Mesenchymal stem cell (in vitro differentiated cells and primary cell): ENCODE results near the gene GET4.

Source experiments
- DNase-seq: peaks from one replicate; pipeline ENCODE4 v3.0.0-alpha.2; 2013
- H2AFZ ChIP-seq: one replicate; pipeline ENCODE4 v1.6.1; 2013; ENCODE audit warnings: low read depth, mild to moderate bottlenecking, control low read depth, inconsistent platforms, low read length, moderate library complexity
- H2AK5ac ChIP-seq: 2 replicates; pipeline ENCODE4 v1.6.1; 2013; ENCODE audit warnings: low read length, moderate library complexity, mild to moderate bottlenecking, inconsistent platforms; ENCODE audit not compliant: severe bottlenecking
- H2BK120ac ChIP-seq: one replicate; pipeline ENCODE4 v1.6.1; 2013; ENCODE audit warnings: low read depth, mild to moderate bottlenecking, inconsistent platforms, low read length, moderate library complexity
- H2BK12ac ChIP-seq, 2 experiments: one replicate each; pipeline ENCODE4 v1.6.1; 2013; ENCODE audit warnings: inconsistent platforms in 2 of 2, low read length in 2 of 2, mild to moderate bottlenecking in 2 of 2, moderate library complexity in 2 of 2, control low read depth in 1 of 2
- H2BK15ac ChIP-seq: one replicate; pipeline ENCODE4 v1.6.1; 2013; ENCODE audit warnings: mild to moderate bottlenecking, low read depth, inconsistent platforms; ENCODE audit not compliant: poor library complexity, severe bottlenecking
- H2BK5ac ChIP-seq: 2 replicates; pipeline ENCODE4 v1.6.1; 2013; ENCODE audit warnings: low read depth, mild to moderate bottlenecking, low read length, control low read depth, inconsistent platforms; ENCODE audit not compliant: poor library complexity, severe bottlenecking
- H3K14ac ChIP-seq, 2 experiments: one replicate each; pipeline ENCODE4 v1.6.1; 2013; ENCODE audit warnings: inconsistent platforms in 2 of 2, low read length in 2 of 2, control low read depth in 1 of 2, mild to moderate bottlenecking in 1 of 2, moderate library complexity in 1 of 2
- H3K18ac ChIP-seq, 2 experiments: one replicate each; pipeline ENCODE4 v1.6.1; 2013; ENCODE audit warnings: inconsistent platforms in 2 of 2, low read length in 2 of 2, control low read depth in 1 of 2, low read depth in 1 of 2, mild to moderate bottlenecking in 1 of 2
- H3K23ac ChIP-seq, 2 experiments: one replicate each; pipeline ENCODE4 v1.6.1; 2013; ENCODE audit warnings: inconsistent platforms in 2 of 2, low read length in 2 of 2, mild to moderate bottlenecking in 2 of 2, moderate library complexity in 2 of 2, control low read depth in 1 of 2
- H3K27ac ChIP-seq: 2 replicates; pipeline ENCODE4 v1.5.1; 2013; ENCODE audit warnings: mild to moderate bottlenecking, moderate library complexity, low read length, control low read depth, inconsistent platforms; ENCODE audit not compliant: poor library complexity, severe bottlenecking
- H3K27me3 ChIP-seq, 2 experiments: 2 replicates each; pipeline versions ENCODE4 v1.6.1 to v1.7.0; 2013; ENCODE audit warnings: low read length in 2 of 2, mild to moderate bottlenecking in 2 of 2, moderate library complexity in 2 of 2, control low read depth in 1 of 2, inconsistent platforms in 1 of 2; ENCODE audit not compliant: control insufficient read depth in 1 of 2, insufficient read depth in 1 of 2
- H3K36me3 ChIP-seq, 2 experiments: 2 replicates each; pipeline versions ENCODE4 v1.6.1 to v1.7.0; 2013; ENCODE audit warnings: low read length in 2 of 2, control low read depth in 1 of 2, inconsistent platforms in 1 of 2, low read depth in 1 of 2, mild to moderate bottlenecking in 1 of 2; ENCODE audit not compliant: insufficient read depth in 2 of 2, control insufficient read depth in 1 of 2
- H3K4ac ChIP-seq, 2 experiments: one replicate each; pipeline ENCODE4 v1.6.1; 2013; ENCODE audit warnings: inconsistent platforms in 2 of 2, low read length in 2 of 2, mild to moderate bottlenecking in 2 of 2, moderate library complexity in 2 of 2, control low read depth in 1 of 2, low read depth in 1 of 2
- H3K4me1 ChIP-seq: 2 replicates; pipeline ENCODE4 v1.6.1; 2013; ENCODE audit warnings: low read depth, low read length, control low read depth; ENCODE audit not compliant: control insufficient read depth, insufficient read depth
- H3K4me2 ChIP-seq: 2 replicates; pipeline ENCODE4 v1.6.1; 2013; ENCODE audit warnings: low read length, mild to moderate bottlenecking, inconsistent platforms; ENCODE audit not compliant: poor library complexity, severe bottlenecking
- H3K4me3 ChIP-seq, 2 experiments: 2 replicates each; pipeline versions ENCODE4 v1.5.1 to v1.7.0; 2013; ENCODE audit warnings: low read length in 2 of 2, mild to moderate bottlenecking in 2 of 2, control low read depth in 1 of 2, low read depth in 1 of 2; ENCODE audit not compliant: insufficient read depth in 1 of 2
- H3K79me1 ChIP-seq: replicated peaks from 2 replicates; pipeline ENCODE4 v1.6.1; 2013; ENCODE audit warnings: mild to moderate bottlenecking, control low read depth, low read length, inconsistent platforms; ENCODE audit not compliant: poor library complexity, severe bottlenecking
- H3K9ac ChIP-seq: 2 replicates; pipeline ENCODE4 v1.7.0; 2013; ENCODE audit warnings: mild to moderate bottlenecking, low read length, moderate library complexity
- H3K9me3 ChIP-seq: 2 replicates; pipeline ENCODE4 v1.7.0; 2013; ENCODE audit warnings: mild to moderate bottlenecking, low read length; ENCODE audit not compliant: control insufficient read depth
- H4K8ac ChIP-seq: one replicate; pipeline ENCODE4 v1.6.1; 2013; ENCODE audit warnings: inconsistent platforms, mild to moderate bottlenecking, low read length, moderate library complexity
- H4K91ac ChIP-seq: one replicate; pipeline ENCODE4 v1.6.1; 2013; ENCODE audit warnings: mild to moderate bottlenecking, low read length, inconsistent platforms
- WGBS: methylation state at CpG from one replicate; pipeline ENCODE4 v1.1.7; 2013; ENCODE audit warnings: mixed read lengths; 5-methylcytosine and 5-hydroxymethylcytosine counted together

GET4 gene

DNA sequence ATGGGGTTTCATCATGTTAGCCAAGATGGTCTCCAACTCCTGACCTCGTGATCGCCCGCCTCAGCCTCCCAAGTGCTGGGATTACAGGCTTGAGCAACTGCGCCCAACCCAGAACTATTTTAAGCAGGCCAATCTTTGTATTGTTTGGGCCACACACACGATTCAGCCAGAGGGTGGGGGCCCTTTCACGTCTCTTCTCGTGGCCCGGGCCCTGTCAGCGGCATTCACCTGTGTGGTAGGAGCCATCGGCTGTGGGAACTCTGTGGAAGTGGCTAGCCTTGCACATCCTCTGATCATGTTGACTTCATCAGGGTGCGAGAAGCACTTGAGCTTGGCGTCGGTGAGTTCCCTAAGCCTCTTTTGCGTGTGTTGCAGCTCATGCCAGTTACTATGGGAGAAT is 27.2 kb upstream of the GET4 start:
- Histone ChIP-seq H3K27ac (no peak overlapping the region), H3K23ac (no peak overlapping the region), H3K4me1 (peaks cover 2% of the 10 kb centered on the region), H3K4ac (no peak overlapping the region), H3K36me3 (peaks cover 57 to 78% of the 10 kb centered on the region in 2 experiments), H3K27me3 (no peaks in the 10 kb centered on the region), H2AFZ (no peak overlapping the region), H3K9me3 (no peaks in the 10 kb centered on the region), H2BK120ac (no peak overlapping the region), H3K14ac (no peak overlapping the region), H2BK5ac (no peak overlapping the region), H2BK15ac (no peak overlapping the region), H4K91ac (no peak overlapping the region), H4K8ac (no peak overlapping the region), H3K18ac (no peak overlapping the region), H3K9ac (no peak overlapping the region), H3K79me1 (peaks cover 31% of the 10 kb centered on the region), H3K4me2 (no peak overlapping the region), H2BK12ac (no peak overlapping the region), H3K4me3 (no peak overlapping the region), H2AK5ac (no peak overlapping the region)
- WGBS: 94% methylated on average over 14 of the region's 14 CpGs
- no peak for DNase-seq

DNA sequence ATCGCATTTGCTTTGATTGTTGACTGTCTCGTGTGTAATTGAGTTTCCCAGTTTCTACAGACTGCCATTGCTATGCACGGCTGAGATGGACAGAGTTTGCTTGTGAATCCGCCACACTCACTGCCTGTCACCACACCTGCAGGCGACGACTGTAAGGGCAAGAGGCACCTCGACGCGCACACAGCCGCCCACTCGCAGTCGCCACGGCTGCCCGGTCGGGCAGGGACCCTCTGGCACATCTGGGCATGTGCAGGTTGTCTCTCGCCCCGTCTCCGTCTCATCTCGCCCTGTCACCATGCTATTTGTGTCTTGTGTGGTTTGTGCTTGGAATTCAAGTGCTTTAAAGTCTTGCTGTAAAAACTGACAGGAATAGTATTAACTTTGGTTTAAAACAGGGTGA is 26.6 kb upstream of the GET4 start:
- no peak overlapping the region for H3K23ac ChIP-seq
- H2BK12ac ChIP-seq: no peak overlapping the region

DNA sequence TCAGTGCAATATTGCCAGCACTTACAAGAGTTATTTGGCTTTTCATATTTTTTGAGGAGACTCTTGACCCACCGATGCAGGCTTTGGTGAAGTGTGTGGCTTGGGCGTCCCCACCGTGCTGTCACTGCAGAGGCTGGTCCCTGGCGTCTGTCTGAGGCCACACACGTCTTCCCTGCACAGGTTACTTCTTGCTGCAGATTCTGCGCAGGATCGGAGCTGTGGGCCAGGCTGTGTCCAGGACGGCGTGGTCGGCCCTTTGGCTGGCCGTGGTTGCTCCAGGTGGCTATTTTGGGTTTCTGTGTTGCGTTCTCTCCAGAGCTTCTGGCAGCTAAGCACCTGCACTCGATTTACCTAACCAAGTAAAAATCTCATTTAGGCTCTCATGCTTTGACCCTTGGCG is 25.1 kb upstream of the GET4 start:
- H3K4ac ChIP-seq: no peak overlapping the region

More for the DNA sequence above, 26.6 kb upstream of the GET4 start:
- no peak for DNase-seq
- H3K27ac ChIP-seq: no peak overlapping the region
- no peak overlapping the region for H2BK120ac ChIP-seq
- H3K9me3 ChIP-seq: no peaks in the 10 kb centered on the region
- no peak overlapping the region for H4K91ac ChIP-seq
- no peak overlapping the region for H4K8ac ChIP-seq
- no peak overlapping the region for H3K9ac ChIP-seq
- no peaks in the 10 kb centered on the region for H3K27me3 ChIP-seq
- no peak overlapping the region for H2AK5ac ChIP-seq
- H3K18ac ChIP-seq: no peak overlapping the region
- H3K14ac ChIP-seq: no peak overlapping the region
- H3K4ac ChIP-seq: no peak overlapping the region
- no peak overlapping the region for H2AFZ ChIP-seq
- WGBS: 94% methylated on average over 19 of the region's 19 CpGs
- H3K79me1 ChIP-seq: peaks cover 28% of the 10 kb centered on the region
- H3K4me1 ChIP-seq: peaks cover 1% of the 10 kb centered on the region
- no peak overlapping the region for H3K4me3 ChIP-seq
- H3K4me2 ChIP-seq: no peak overlapping the region
- no peak overlapping the region for H2BK15ac ChIP-seq
- H2BK5ac ChIP-seq: no peak overlapping the region
- H3K36me3 ChIP-seq: peaks cover 56 to 78% of the 10 kb centered on the region in 2 experiments

DNA sequence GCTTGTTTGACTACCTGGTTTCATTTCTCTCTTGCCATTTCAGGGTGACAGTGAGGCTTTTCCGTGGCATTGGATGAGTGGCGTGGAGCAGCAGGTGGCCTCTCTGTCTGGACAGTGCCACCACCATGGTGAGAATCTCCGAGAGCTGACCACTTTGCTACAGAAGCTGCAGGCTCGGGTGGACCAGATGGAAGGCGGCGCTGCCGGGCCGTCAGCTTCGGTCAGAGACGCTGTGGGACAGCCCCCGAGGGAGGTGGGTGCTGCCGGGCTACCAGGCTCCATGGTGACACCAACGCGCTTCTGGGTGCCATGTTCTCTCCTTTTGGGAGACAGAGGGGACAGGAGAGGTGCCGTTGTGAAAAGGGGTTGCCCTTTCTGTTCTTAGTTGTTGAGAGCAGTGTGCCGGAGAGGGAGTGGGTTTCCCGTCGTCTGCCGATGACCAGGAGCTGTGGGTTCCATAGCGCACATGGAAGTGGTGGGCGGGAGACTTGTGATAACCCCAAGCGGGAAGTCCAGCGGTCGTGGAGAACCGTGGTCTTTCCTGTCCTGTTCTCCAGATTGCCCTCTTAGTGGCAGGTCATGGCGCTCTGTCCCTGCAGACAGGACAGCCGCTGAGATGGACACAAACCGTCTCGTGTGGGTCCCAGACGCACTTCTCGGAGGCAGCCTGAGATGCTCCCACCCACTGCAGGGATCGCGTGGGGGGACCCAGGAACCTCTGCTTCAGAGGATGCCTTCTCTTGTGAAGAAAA is 22.8 kb upstream of the GET4 start:
- Histone ChIP-seq H3K4me1 (peaks cover 9% of the 10 kb centered on the region), H2AFZ (no peak overlapping the region), H4K91ac (no peak overlapping the region), H3K27ac (no peak overlapping the region), H3K9ac (no peak overlapping the region), H3K14ac (no peak overlapping the region), H3K9me3 (no peaks in the 10 kb centered on the region), H3K23ac (no peak overlapping the region), H3K4me3 (no peak overlapping the region), H3K79me1 (peaks cover 37% of the 10 kb centered on the region), H3K18ac (no peak overlapping the region), H3K36me3 (peaks cover 80 to 98% of the 10 kb centered on the region in 2 experiments), H3K4me2 (no peak overlapping the region), H2BK5ac (no peak overlapping the region), H2BK120ac (no peak overlapping the region), H3K27me3 (no peaks in the 10 kb centered on the region), H3K4ac (no peak overlapping the region), H2BK12ac (no peak overlapping the region), H2AK5ac (no peak overlapping the region), H4K8ac (no peak overlapping the region), H2BK15ac (no peak overlapping the region)
- WGBS: 92% methylated on average over 33 of the region's 33 CpGs
- DNase-seq: no peak

More for the DNA sequence above, 25.1 kb upstream of the GET4 start:
- Histone ChIP-seq H2BK15ac (no peak overlapping the region), H3K27ac (no peak overlapping the region), H3K18ac (no peak overlapping the region), H3K27me3 (no peaks in the 10 kb centered on the region), H3K23ac (no peak overlapping the region), H2BK12ac (no peak overlapping the region), H4K8ac (no peak overlapping the region), H3K14ac (no peak overlapping the region), H3K4me2 (no peak overlapping the region), H3K36me3 (peaks cover 60 to 80% of the 10 kb centered on the region in 2 experiments), H3K79me1 (peaks cover 28% of the 10 kb centered on the region), H2BK5ac (no peak overlapping the region), H4K91ac (no peak overlapping the region), H3K4me3 (no peak overlapping the region), H3K9me3 (no peaks in the 10 kb centered on the region), H2AK5ac (no peak overlapping the region), H2BK120ac (no peak overlapping the region), H3K9ac (no peak overlapping the region), H2AFZ (no peak overlapping the region), H3K4me1 (peaks cover 4% of the 10 kb centered on the region)
- WGBS: 92% methylated on average over 14 of the region's 14 CpGs
- no peak for DNase-seq
